T-helper 1 cell treated with Interleukin-12 subunit alpha and Interleukin-12 subunit beta and Interleukin-4 antibody, amounts not matched to agents 30 μg/mL and 1 μg/mL, for 36 hours (primary cell): ENCODE measurements around the gene LDLRAD3.

Experiments used
- H3K27ac Mint-ChIP-seq: one replicate; pipeline ENCODE4 v1.8.0; 2021; ENCODE audit warnings: mild to moderate bottlenecking, mixed read lengths
- H3K27me3 Mint-ChIP-seq: one replicate; pipeline ENCODE4 v1.8.0; 2021; ENCODE audit warnings: low read depth, mixed read lengths
- H3K36me3 Mint-ChIP-seq: one replicate; pipeline ENCODE4 v1.8.0; 2021; ENCODE audit warnings: low read depth, mixed read lengths
- H3K4me1 Mint-ChIP-seq: one replicate; pipeline ENCODE4 v1.8.0; 2021; ENCODE audit warnings: low read depth, mixed read lengths
- H3K4me3 Mint-ChIP-seq: one replicate; pipeline ENCODE4 v1.8.0; 2021; ENCODE audit warnings: mild to moderate bottlenecking, moderate library complexity, mixed read lengths
- H3K9me3 Mint-ChIP-seq: one replicate; pipeline ENCODE4 v1.8.0; 2021; ENCODE audit warnings: mixed read lengths

The LDLRAD3 gene

GRCh38 chr11:36115378-36115801 lies 171.5 kb downstream of the LDLRAD3 start:
- Mint-ChIP-seq H3K27me3 (peaks cover 7% of the 10 kb centered on the region), H3K36me3 (no peaks in the 10 kb centered on the region), H3K4me3 (no peak overlapping the region), H3K4me1 (peaks cover 1% of the 10 kb centered on the region), H3K27ac (no peak overlapping the region), H3K9me3 (peaks cover 7% of the 10 kb centered on the region)

GRCh38 chr11:36116161-36116560 lies 172.3 kb downstream of the LDLRAD3 start:
- H3K27me3 Mint-ChIP-seq, result peaks cover 7% of the 10 kb centered on the region
- no peak overlapping the region for H3K4me3 Mint-ChIP-seq
- H3K4me1 Mint-ChIP-seq, result no peaks in the 10 kb centered on the region
- no peaks in the 10 kb centered on the region for H3K36me3 Mint-ChIP-seq
- H3K27ac Mint-ChIP-seq, result no peak overlapping the region
- H3K9me3 Mint-ChIP-seq, result peaks cover 7% of the 10 kb centered on the region

GRCh38 chr11:36118084-36118483 lies 174.2 kb downstream of the LDLRAD3 start:
- H3K4me3 Mint-ChIP-seq, result no peak overlapping the region
- H3K9me3 Mint-ChIP-seq, result peaks cover 6% of the 10 kb centered on the region
- H3K36me3 Mint-ChIP-seq, result no peaks in the 10 kb centered on the region
- no peak overlapping the region for H3K27ac Mint-ChIP-seq
- H3K27me3 Mint-ChIP-seq, result peaks cover 7% of the 10 kb centered on the region
- no peaks in the 10 kb centered on the region for H3K4me1 Mint-ChIP-seq

GRCh38 chr11:36119300-36119699 lies 175.4 kb downstream of the LDLRAD3 start:
- Mint-ChIP-seq H3K4me3 (no peak overlapping the region), H3K27ac (no peak overlapping the region), H3K9me3 (peaks cover 4% of the 10 kb centered on the region), H3K4me1 (no peaks in the 10 kb centered on the region), H3K27me3 (peaks cover 7% of the 10 kb centered on the region), H3K36me3 (no peaks in the 10 kb centered on the region)

- Mint-ChIP-seq H3K9me3 (no peaks in the 10 kb centered on the region), H3K4me3 (no peak overlapping the region), H3K4me1 (no peaks in the 10 kb centered on the region), H3K27me3 (peaks cover 7% of the 10 kb centered on the region), H3K27ac (no peak overlapping the region), H3K36me3 (no peaks in the 10 kb centered on the region)
Measured at GRCh38 chr11:36121054-36121453, 177.2 kb downstream of the LDLRAD3 start.

GRCh38 chr11:36122671-36123070 lies 178.8 kb downstream of the LDLRAD3 start:
- Mint-ChIP-seq H3K9me3 (no peaks in the 10 kb centered on the region), H3K27me3 (peaks cover 7% of the 10 kb centered on the region), H3K27ac (no peak overlapping the region), H3K4me3 (no peak overlapping the region), H3K36me3 (no peaks in the 10 kb centered on the region), H3K4me1 (no peaks in the 10 kb centered on the region)

GRCh38 chr11:36123336-36124101 lies 179.7 kb downstream of the LDLRAD3 start:
- Mint-ChIP-seq H3K27me3 (no peaks in the 10 kb centered on the region), H3K4me1 (no peaks in the 10 kb centered on the region), H3K36me3 (no peaks in the 10 kb centered on the region), H3K9me3 (no peaks in the 10 kb centered on the region), H3K27ac (no peak overlapping the region), H3K4me3 (no peak overlapping the region)

- Mint-ChIP-seq H3K9me3 (no peaks in the 10 kb centered on the region), H3K36me3 (no peaks in the 10 kb centered on the region), H3K27me3 (peaks cover 8% of the 10 kb centered on the region), H3K4me3 (no peak overlapping the region), H3K4me1 (no peaks in the 10 kb centered on the region), H3K27ac (no peak overlapping the region)
Measured at GRCh38 chr11:36126678-36127077, 182.8 kb downstream of the LDLRAD3 start.

- H3K27me3 Mint-ChIP-seq, result peaks cover 8% of the 10 kb centered on the region
- no peaks in the 10 kb centered on the region for H3K4me1 Mint-ChIP-seq
- H3K36me3 Mint-ChIP-seq, result no peaks in the 10 kb centered on the region
- no peak overlapping the region for H3K4me3 Mint-ChIP-seq
- H3K27ac Mint-ChIP-seq, result no peak overlapping the region
- no peaks in the 10 kb centered on the region for H3K9me3 Mint-ChIP-seq
Measured at GRCh38 chr11:36127550-36127949, 183.7 kb downstream of the LDLRAD3 start.

GRCh38 chr11:36129955-36130354 lies 186.1 kb downstream of the LDLRAD3 start:
- Mint-ChIP-seq H3K27ac (no peak overlapping the region), H3K36me3 (no peaks in the 10 kb centered on the region), H3K4me1 (no peaks in the 10 kb centered on the region), H3K9me3 (no peaks in the 10 kb centered on the region), H3K4me3 (no peak overlapping the region), H3K27me3 (peaks cover 8% of the 10 kb centered on the region)

- no peaks in the 10 kb centered on the region for H3K9me3 Mint-ChIP-seq
- H3K27me3 Mint-ChIP-seq, result peaks cover 8% of the 10 kb centered on the region
- H3K4me1 Mint-ChIP-seq, result no peaks in the 10 kb centered on the region
- no peaks in the 10 kb centered on the region for H3K36me3 Mint-ChIP-seq
- no peak overlapping the region for H3K27ac Mint-ChIP-seq
- no peak overlapping the region for H3K4me3 Mint-ChIP-seq
Measured at GRCh38 chr11:36130401-36130800, 186.5 kb downstream of the LDLRAD3 start.

- Mint-ChIP-seq H3K4me1 (no peaks in the 10 kb centered on the region), H3K27me3 (peaks cover 8% of the 10 kb centered on the region), H3K4me3 (no peak overlapping the region), H3K27ac (no peak overlapping the region), H3K9me3 (no peaks in the 10 kb centered on the region), H3K36me3 (no peaks in the 10 kb centered on the region)
Measured at GRCh38 chr11:36131721-36132397, 188.0 kb downstream of the LDLRAD3 start.

- Mint-ChIP-seq H3K4me3 (no peak overlapping the region), H3K27ac (no peak overlapping the region), H3K9me3 (no peaks in the 10 kb centered on the region), H3K4me1 (no peaks in the 10 kb centered on the region), H3K36me3 (no peaks in the 10 kb centered on the region), H3K27me3 (peaks cover 9% of the 10 kb centered on the region)
Measured at GRCh38 chr11:36132940-36133339, 189.1 kb downstream of the LDLRAD3 start.

- Mint-ChIP-seq H3K4me1 (no peaks in the 10 kb centered on the region), H3K36me3 (no peaks in the 10 kb centered on the region), H3K9me3 (no peaks in the 10 kb centered on the region), H3K27ac (no peak overlapping the region), H3K27me3 (peaks cover 4% of the 10 kb centered on the region), H3K4me3 (no peak overlapping the region)
Measured at GRCh38 chr11:36135076-36135475, 191.2 kb downstream of the LDLRAD3 start.

- no peak overlapping the region for H3K4me3 Mint-ChIP-seq
- no peaks in the 10 kb centered on the region for H3K9me3 Mint-ChIP-seq
- no peak overlapping the region for H3K27ac Mint-ChIP-seq
- H3K4me1 Mint-ChIP-seq, result no peaks in the 10 kb centered on the region
- peaks cover 8% of the 10 kb centered on the region for H3K27me3 Mint-ChIP-seq
- no peaks in the 10 kb centered on the region for H3K36me3 Mint-ChIP-seq
Measured at GRCh38 chr11:36139767-36140166, 195.9 kb downstream of the LDLRAD3 start.
